GM21576 (cell line): ENCODE measurements around the gene KRTDAP.

ENCODE experiments used
- ATAC-seq: cut with Tn5 transposase; IDR thresholded peaks from one replicate; pipeline ENCODE4 v1.9.1; 2021; ENCODE audit warnings: mild to moderate bottlenecking, moderate library complexity; ENCODE audit not compliant: unreplicated experiment

Gene KRTDAP, protein sequence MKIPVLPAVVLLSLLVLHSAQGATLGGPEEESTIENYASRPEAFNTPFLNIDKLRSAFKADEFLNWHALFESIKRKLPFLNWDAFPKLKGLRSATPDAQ

DNA sequence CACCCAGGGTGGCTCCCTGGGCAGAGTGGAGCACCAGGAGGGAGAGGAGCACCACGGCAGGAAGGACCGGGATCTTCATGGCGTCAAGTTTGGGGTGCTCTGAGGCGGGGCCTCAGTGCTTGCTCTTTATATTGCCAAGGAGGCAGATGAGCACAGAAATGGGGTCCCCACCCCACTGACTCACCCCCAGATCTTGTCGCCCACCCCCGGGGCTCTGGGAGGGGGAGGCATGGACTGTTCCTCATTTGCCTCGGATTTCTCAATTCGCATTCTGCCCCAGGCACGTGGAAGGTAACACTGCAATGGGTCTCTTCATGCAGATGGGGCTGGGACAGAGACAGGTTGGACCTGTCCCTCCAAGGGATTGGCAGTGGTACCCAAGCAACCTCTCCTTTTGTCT, at the start of gene KRTDAP:
Gene KRTDAP (minus strand): TSS at position 101 of the 400 bp plus-strand sequence. CDS start 22 bp downstream, at position 79.
- ATAC-seq: no peak

DNA sequence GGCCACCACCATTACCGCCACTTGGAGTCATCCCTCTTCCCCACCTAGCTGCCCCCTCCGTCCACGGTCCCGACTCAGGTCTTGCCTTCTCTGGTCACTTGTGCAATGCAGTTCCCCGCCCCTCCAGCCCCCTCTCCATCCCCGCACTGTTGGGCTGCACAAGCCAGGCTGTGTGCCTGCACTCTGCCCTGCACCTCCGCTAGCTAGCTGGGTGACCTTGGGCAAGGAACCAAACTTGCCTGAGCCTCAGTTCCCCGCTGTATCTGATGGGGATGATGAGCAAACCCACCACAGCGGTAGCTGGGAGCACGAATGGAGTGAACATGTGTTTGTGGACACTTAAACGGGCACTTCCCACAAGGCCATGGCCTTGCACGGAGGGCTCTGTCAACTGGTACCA, 49.6 kb upstream of the KRTDAP start:
- no peak for ATAC-seq

DNA sequence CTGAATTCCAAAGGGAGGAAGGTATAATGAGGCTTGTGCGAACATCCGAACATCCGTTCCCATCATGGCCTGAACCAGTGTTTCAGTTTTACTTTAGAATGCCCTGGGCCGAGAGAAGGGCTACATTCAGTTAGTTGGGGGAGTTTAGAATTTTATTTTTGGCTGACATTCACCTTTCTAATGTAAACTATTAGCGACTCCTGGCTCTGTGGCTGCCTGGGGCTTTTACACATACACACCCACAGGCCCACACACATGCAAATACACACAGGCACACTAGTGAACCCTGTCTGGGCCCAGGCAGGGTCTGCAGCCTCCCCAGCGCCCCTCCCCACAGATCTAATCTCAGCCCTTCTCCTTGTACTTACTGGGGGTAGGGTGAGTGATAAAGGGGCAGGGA, 49.0 kb upstream of the KRTDAP start:
- ATAC-seq: no peak

DNA sequence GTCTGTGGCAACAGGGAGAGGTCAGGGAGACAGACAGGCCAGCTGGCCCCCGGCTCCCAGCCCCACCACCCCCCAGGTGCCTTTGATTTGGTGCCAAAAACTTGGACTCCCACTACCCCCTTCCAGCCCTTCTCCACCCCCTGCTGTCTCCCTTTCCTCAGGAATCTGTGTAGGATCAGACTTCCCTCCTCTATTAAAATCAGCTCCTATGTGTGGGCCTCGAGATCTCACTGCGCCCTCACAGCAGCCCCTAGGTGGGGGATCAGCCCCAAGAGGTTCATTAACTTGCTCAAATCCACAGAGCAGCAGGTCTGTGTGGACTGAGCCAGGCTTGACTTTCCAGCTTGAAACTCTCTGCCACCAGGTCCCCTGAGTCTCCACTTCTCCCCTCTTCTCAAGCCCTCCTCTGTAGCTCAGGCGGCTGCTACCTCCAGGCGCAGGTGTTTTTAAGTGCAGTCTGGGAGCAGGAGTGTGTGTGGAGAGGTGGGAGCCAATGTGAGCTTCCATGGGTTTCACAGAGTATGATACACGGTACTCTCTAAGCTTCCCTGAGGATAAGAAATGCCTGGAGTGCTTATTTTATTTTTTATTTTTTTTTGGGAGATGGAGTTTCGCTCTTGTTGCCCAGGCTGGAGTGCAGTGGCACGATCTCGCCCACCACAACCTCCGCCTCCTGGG, 44.7 kb upstream of the KRTDAP start:
- ATAC-seq: no peak

DNA sequence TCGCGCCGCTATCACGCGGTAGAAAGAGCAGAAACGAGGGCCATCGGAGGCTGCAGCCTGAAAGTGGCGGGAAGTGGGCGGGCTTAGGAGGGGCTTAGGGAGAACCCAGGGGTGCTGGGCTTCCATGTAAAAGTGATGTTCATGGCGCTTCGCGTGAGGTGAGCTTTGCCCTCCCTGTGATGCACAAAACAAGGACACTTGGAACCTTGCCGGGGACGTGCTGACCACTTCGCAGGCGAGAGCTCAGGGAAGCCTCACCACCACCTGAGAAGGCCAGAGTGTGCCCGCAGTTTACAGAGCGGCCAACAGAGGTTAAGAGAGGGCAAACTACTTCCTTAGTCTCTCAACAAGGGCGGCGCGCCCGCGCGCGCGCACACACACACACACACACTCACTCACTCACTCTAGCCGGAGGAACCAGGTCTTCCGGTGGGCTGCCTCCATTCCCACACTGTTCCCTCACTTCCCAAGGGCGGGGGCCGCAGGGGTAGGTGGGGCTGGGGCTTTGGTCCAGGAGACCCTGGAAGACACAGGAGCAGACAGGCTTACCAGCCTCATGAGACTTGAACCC, 43.6 kb upstream of the KRTDAP start:
- ATAC-seq: no peak

DNA sequence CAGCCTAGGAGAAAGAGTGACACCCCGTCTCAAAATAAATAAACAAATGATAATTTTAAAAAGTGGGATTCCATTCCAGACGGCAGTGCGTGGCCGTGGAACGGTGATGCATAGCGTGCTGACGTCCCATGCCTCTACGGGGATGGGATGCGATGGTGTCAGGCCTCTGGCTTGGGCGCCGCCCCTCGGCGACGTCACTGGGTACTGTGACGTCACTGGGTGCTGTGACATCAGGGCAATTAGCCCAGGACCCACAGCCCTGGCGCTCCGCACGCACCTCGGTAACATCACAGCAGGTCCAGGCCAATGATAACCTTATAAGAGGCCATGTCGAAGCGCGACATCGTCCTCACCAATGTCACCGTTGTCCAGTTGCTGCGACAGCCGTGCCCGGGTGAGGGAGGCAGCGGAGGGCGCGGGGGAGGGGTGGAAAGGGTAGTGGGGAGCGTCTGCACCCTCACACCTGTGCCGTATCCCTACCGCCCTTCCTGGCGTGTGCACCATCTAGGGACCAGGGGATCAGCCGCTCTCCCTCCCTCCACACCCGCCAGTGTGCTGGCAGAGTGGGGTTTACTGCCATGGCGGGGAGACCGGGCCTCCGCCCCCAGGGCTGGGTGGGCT, 43.0 kb upstream of the KRTDAP start, which contains the start of gene GAPDHS:
Gene GAPDHS (plus strand): TSS at position 256 of the 621 bp plus-strand sequence. CDS start 72 bp downstream, at position 328.
- no peak for ATAC-seq

DNA sequence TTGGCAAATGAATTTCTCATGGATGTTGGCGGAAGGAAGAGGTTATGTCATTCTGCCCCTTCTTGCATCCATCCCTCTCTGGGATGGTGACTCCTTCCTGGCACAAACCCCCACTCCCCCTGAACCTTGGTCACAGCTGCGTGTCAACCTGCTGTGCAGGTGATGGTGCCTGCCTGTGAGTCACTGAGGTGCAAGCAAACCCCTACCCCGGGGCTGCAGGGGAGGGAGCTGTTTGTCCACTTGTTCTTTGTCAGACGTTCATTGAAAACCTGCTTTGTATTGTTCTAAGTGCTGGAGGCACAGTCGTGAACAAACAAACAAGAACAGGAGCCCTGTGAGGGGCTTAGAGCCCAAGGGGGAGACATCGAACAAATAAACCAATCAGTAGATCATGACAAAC, 41.0 kb upstream of the KRTDAP start:
- ATAC-seq: no peak

DNA sequence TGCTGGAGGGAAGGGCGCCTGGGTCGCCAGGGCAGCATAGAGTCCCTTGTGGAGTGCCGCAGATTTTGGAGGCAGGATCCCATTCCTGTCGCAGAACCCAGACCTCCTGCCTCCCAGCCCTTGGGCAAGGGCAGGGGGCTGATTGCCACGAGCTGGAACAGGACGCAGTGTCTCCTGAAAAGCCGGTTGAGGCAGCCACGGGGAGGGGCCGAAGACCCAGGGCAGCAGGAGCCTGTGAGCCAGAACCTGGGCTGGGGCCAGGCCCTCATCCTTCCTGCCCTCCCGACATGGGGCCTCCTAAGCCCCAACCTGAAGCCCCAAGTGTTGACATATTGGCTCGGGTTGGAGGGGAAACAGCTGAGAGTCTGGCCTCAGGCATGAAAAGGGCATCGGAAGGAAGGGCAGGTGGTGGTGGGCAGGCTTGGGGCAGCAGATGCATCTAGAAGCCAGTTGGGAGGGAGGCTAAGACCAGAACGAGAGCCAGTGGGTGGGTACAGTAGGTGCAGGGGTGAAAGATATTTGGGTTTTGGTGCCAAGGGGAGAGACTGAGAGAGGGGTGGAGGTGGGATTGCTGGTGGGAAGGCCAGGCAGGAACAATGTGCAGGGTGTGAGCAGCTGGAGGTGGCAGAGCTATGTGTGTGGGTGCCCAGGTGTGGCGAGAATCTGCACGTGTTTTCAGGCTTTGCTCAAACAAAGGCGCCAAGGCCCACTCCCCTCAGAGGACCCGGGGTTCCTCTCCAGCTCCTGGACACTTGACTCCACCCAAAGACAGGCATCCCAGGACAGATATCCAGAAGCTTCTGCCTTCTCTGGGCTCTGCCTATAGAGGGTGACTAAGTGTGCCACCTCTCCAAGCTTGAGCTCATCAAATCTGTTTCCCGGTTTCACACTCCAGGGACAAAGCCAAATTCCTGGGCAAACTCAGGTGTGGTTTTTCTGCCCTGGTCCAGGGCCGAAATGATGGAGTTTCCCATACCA, 39.3 kb upstream of the KRTDAP start:
- no peak for ATAC-seq

DNA sequence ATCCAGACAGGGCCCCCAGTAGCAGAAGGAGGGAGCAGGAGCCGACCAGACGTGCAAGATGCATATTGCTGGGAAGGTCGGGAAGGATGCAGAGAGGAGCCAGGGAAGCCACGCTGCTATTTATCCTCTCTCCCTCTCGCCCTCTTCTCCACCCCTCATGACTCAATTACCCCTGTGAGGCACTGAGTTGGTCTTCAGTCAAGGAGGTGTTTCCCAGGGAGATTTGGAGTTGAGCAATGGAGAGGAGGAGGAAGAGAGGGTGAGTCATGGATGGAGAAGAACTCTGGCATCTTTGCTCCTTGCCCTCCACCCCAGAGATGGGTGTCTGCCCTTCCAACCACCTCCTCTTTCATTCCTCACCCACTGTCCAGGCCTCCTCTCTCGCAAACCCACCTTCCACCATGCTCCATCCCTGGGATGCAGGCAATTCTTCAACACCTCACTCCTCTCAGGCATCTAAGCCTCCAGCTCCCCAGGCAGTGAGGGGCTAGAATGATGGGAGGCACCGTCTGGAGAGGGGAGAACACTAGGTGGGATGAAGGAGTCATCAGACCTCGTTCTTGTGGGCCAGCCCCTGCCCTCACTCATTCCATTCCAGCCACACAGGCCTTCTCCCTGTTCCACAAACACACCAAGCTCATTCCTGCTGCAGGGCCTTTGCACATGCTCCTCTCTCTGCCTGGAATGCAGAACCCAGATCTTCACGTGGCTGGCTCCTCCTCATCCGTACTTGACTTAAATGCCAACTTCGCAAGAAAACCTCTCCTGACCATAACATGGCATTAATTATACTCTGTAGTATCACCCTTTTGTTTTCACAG, 38.2 kb upstream of the KRTDAP start, which contains the start of gene SBSN:
Gene SBSN (minus strand): TSS at position 94 of the 821 bp plus-strand sequence. CDS start 30 bp downstream, at position 64.
- ATAC-seq: no peak

DNA sequence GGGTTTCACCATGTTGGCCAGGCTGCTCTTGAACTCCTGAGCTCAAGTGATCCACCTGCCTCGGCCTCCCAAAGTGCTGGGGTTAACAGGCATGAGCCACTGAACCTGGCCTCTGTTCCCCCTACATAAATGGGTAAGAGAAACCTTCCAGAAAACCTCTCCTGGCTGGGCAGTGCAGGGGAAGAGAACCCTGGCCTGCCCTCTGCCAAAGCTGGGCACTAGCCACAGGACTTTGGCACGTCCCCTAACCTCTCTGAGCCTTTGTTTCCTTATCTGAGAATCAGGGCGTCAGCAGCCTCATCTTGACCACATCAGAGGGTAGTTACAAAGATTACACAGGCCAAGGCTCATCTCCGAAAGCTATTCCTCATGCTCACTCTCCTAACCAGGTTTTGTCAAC, 35.6 kb upstream of the KRTDAP start:
- no peak for ATAC-seq

DNA sequence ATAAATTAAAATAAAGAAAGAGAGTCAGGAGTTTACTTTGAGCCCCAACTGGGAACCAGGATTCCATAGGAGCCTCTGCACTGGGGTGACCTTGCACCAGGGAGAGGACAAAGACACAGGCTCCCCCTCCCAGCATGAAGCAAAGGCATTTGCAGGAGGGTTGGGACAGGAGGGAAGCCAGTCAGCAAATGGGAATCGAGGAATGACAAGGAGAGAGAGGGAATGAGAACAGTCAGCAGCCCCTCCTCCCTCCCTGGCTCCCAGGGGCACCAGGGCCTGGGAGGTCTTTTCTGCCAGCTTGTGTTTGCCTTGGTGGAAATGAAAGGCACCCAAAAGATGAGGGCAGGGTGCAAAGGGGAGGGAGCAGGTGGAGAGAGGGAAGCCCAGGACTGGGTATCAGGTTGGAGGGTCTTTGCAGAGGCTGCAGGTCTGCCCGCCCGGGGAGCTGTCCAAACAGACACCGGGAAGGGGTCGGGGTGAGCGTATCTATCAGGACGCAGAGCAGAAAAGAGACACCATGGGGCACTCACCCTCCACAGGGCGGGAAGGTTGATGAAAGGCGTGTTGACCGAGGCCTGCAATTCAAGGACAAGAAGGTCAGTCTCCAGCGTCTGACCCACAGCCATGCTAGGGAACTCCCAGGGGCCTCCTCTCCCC, 34.0 kb upstream of the KRTDAP start:
- ATAC-seq: no peak

DNA sequence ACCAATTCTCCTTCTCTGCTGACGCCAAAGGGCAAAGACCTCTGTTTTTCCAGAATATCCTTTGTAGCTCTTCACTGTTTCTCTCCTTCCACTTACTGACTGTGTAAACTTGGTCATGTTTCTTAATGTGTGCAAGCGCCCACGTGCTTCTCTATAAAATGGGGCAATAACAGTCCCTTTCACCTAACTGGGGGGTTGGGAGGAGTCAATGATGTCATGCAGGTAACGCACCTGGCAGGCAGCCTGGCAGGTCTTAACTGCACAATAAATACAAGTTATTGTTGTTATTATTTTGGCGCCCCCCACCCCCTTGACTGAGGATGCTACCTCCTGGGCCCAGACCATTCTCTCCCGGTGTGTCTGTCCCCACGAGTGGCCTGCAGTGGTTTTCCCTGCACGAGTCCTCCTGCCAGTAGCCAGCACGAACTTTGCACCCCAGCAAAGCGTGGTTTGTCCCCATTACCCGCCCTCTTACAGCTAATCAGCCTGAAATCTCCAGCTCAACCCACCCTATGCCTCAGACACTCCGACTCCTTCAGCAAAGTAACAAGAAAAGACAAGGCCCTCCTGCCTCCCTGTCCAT, 32.6 kb upstream of the KRTDAP start:
- ATAC-seq: no peak

DNA sequence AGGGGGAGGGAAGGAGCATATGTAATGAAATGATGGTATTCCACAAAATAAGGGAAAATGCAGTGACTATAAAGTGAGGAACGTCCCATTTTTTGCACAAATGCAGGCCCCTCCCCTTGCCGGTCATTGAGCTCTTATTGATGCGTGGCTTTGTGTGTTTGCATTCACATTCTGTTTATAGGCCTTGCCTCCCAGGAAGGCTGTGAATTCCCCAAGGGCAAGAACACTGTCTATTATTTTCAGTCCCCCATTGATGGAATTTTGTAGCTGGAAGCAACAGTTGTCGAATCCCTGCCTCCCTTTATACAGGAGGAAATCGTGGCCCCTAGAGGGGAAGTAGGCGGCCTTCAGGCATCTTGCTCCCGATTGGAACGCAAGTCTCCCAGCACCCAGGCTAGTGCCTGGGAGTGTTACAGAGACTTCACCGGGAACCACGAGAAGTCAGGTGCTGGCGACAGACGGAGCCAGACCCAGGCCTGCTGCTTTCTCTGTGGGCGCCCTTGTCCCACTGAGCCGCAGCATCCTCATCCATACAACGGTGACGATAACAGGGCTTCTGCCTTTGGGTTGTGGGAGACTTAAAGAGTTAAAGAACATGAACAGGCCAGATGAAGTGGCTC, 31.0 kb upstream of the KRTDAP start:
- ATAC-seq: no peak

DNA sequence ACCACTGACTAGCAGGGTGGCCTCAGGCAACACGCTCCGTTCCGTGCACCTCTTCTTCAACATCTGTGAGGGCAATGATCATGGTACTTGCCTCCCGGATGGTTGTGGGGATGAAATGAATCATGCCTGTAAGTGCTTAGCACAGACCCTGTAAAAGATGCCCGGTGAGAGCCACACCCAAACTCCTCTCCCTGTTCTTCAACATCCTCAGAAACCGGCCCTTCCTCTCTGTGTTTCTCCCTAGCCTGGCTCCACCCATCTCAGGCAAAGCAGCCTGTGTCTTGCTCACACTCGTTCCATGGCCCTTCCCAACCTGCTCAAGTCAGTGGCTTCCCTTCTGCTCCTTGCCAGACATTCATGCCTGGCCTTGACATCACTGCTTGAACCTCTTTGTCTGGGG, 29.0 kb upstream of the KRTDAP start:
- ATAC-seq: no peak

DNA sequence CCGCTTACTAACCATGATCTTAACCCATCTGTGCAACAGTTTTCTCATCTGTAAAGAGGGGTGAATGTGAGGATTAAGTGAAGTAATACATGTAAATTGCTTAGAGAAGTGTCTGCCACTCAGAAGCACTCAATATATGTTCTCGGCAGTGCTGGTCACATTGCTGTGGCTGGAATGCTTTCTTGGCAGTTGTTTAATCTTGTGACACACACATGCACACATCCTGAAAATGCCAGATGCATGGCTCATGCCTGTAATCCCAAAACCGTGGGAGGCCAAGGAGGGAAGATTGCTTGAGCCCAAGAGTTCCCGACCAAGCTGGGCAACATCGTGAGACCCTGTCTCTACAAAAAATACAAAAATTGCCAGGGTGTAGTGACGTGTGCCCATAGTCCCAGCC, 28.0 kb upstream of the KRTDAP start:
- ATAC-seq: no peak

DNA sequence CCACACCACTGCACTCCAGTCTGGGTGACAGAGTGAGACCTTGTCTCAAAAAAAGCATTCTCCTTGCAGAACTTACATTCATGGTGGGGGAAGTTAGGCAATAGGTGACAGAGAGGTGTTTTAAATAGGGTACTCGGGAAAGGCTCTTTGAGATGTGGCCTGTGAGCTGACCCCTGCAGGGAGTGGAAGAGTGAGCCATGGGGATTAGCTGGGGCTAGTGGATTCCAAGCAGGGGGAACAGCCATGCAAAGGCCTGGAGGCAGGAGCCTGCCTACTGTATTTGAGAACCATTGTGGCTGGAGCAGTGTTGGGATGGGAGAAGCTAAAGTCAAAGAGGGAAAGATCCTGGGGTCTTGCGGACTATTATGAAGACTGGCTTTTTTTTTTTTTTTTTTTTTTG, 27.1 kb upstream of the KRTDAP start:
- no peak for ATAC-seq

DNA sequence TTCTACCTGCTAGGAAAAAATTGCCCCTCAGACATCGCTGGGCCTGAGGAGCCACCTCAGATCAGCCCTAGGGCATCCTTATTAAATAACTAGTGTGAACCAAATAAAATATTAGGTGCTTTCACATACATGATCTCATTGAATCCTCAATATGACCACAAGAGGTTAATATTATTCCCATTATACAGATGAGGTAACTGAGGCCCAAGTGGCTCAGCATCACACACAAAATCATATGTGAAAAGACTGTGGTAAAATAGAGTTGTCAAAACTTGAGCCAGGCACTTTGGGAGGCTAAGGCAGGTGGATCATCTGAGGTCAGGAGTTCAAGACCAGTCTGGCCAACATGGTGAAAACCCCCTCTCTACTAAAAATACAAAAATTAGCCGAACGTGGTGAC, 26.0 kb upstream of the KRTDAP start:
- ATAC-seq: no peak

DNA sequence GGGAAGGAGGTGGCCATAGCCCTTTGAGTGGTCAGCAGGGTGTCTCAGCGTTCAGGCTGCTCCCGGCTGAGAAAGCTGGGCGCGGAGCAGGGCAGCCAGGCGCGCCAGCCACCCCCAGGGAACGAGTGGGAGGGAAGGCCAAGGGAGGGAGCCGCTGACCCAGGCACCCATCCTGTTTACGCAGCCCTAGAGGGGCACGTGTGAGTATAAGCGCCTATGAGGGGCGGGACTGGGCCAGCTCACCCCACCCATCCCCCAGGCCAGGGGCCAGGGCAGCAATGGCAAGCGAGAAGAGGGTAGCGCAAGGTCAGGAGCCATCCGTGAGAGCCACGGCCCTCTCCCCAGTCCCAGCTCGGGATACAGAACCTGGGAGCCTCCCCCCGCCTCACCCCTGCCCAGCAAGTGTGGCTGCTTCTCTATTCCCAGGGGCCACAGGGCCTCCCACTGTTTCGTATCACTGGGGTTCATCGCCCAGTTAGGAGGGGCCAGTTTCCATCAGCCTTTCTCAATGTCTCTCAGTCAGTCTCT, 24.1 kb upstream of the KRTDAP start:
- ATAC-seq: no peak
